ENCODE results near the gene B4GALT5.

GRCh38 chr20:49701241-49701790 lies 12.4 kb downstream of the B4GALT5 start:
- TF ChIP-seq EZH2 (IDR thresholded peaks at IDR 0.05; ENCODE audit: low read length, missing control alignments) (no peak), CTCF (conservative IDR thresholded peaks at IDR 0.05 in 1 of 2, IDR thresholded peaks at IDR 0.05 in 1 of 2; ENCODE audit: low read depth in 1 of 2, low read length in 2 of 2) (no peak)

All from fibroblast of lung (primary cell).